Dermis blood vessel endothelial cell (primary cell): Measurements from ENCODE around the gene ADH5. TPM values are rescaled to one million over a fixed set of nuclear protein-coding genes. Genes with fewer than 3 reads are reported as not detected.
"Not testable (repeated sequence)": the region's sequence is repeated elsewhere in the genome, so short reads cannot be mapped to it uniquely, and the experiment has no call there.

Source experiments
- DNase-seq: peaks from one replicate; pipeline ENCODE4 v3.0.0; 2010
- total RNA-seq: library from RNA; depleted of rRNA; stranded (reverse); fragments of >200 nt; gene quantifications from 2 replicates; pipeline ENCODE4 v1.2.3, GENCODE V29; 2014

Gene ADH5
- total RNA-seq, 1 donor from 2014 or later: 69.8 TPM

GRCh38 chr4:99082192-99082591 lies 6.4 kb downstream of the ADH5 start:
- no peak for DNase-seq

DNA sequence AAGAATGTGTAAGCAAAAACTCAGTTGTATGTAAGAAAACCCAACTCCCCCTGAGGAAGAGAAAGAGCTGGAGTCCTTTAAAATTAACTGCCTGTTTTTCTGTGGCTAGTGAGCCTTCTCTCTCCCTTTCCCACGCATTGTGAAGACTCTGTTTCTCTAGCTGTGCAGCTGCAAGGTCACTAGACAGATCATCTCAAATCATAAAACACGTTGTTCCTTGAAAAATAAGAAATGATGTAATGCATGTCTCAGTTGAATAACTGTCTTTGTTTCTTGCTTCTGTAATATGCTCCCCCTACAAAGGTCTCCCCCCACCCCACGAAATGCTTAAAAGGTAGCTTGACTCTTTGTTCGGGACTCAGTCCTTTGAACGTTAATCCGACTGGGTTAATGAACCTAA lies 7.7 kb downstream of the ADH5 start:
- DNase-seq: not testable (repeated sequence)

DNA sequence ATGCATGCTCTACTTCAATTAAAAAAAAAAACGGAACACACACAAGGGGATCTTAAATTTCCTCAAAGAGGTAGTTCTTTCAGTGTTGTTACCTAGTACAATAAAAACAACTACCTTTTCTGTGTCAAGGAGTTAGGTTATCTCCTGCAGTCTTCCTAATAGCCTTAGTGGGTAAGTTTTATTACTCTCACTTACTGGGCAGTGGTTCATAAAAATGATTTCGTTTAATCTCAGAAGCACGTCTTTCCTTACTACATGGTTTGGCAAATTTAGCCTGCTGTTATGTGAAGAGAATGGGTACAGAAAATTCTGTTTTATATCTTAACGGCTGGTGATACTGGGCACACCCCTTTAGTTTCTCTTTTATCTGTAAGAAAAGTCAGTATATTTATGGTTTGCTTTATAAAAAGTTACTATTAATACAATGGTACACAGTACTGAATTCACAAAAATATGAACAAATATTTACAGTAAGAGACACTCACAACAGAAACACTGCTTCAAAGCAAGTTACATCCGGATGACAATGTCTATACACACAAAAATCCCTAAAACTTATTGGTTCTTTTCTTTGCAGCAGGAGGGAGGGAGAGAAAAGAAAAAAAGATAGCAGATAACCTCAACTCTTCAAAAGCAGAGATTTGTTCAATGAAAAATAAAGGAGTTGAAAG lies 8.8 kb downstream of the ADH5 start:
- no peak for DNase-seq

DNA sequence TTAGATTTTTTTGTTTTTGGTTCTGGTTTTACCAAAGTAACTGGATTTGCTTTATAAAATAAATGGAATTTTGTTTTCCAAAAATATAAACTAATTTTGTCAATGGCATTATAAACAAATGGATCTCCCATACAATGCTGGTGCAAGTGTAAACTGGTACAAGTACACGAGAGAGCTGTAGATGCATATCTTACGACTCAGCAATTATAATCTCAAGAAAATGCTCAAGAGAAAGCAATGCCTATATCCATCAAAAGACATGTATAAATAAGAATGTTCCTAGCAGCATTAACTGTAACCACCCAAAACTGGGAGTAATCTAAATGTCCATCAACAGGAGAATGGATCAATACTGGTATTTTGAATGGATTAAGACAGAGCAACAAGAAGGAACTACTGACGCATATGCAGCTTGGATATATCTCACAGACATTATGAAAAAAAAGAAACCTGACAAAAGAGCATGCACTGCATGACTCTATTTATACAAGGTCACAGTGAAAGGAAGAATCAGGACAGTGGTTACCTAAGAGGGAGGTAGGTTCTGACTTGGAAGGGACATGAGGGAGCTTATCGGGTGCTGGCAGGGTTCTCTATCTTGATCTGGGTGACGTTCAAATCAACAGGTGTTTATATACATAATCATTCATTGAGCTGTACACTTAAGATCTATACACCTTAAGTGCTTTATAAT lies 9.5 kb downstream of the ADH5 start:
- DNase-seq: no peak

GRCh38 chr4:99078336-99078735 lies 10.3 kb downstream of the ADH5 start:
- DNase-seq: no peak

GRCh38 chr4:99077177-99077576 lies 11.4 kb downstream of the ADH5 start:
- DNase-seq: no peak

DNA sequence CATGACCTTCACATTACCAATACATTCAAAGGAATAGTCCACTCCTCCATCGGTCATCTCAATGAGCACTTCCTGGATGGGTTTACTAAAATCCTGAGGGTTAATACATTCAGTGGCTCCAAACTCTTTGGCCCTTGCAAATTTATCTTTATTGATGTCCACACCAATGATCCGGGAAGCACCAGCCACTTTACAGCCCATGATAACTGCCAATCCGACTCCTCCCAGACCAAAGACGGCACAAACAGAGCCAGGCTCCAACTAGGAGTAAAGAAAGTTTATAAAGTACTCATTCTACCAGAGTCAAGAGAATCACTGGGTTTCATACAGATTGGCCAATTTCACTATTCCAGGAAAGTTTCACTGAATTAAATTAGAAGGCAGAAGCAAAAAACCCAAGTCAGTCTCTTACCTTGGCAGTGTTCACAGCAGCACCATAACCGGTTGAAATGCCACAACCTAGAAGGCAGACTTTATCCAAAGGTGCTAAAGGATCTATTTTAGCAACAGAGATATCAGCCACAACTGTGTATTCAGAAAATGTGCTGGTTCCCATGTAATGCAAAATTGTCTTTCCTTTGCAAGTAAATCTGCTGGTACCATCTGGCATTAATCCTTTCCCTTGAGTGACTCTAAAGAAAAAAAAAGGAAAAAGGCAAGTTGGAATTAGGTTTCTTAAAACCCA lies 12.2 kb downstream of the ADH5 start:
- no peak for DNase-seq

- DNase-seq: no peak
Observed at GRCh38 chr4:99074816-99075215, 13.8 kb downstream of the ADH5 start.

DNA sequence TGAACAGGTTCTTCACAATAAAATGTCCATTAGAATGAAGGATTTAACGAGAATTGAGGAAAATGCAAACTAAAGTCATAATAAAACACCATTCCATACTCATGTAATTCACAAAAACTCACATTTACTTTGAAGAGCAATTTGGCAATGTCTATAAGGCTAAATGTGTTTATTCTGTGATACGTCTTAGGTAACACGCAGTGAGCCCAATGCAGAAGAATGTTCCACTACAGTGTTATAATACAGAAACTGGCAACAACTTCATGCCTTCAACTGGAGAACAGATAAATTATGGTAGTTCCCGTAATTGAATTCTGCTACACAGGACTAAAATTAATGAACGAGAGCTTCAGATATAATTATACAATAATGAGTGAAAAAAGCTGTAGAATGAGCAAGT lies 17.4 kb downstream of the ADH5 start:
- no peak for DNase-seq

DNA sequence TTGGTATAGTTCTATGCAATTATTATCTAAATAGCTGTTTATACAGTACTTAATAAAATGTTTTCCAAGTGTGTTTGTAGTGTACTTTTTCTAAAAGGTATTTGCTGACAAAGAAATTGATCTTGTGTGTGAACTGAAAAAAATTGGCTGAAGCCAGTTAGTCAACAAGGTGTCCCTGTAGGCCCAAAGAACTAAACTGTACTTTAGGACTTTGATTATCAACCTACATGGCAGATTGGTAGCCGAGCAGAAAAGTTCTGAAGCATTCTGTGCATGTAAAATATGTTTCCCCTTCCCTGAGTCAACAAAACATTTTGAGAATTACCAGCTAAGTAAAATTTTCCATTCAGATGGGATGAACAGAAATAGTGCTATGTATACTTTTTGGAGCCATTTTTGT lies 21.0 kb downstream of the ADH5 start:
- no peak for DNase-seq

DNA sequence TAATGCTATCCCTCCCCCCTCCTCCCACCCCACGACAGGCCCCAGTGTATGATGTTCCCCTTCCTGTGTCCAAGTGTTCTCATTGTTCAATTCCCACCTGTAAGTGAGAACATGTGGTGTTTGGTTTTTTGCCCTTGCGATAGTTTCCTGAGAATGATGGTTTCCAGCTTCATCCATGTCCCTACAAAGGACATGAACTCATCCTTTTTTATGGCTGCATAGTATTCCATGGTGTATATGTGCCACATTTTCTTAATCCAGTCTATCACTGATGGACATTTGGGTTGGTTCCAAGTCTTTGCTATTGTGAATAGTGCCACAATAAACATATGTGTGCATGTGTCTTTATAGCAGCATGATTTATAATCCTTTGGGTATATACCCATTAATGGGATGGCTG lies 23.1 kb downstream of the ADH5 start:
- not testable (repeated sequence) for DNase-seq

DNA sequence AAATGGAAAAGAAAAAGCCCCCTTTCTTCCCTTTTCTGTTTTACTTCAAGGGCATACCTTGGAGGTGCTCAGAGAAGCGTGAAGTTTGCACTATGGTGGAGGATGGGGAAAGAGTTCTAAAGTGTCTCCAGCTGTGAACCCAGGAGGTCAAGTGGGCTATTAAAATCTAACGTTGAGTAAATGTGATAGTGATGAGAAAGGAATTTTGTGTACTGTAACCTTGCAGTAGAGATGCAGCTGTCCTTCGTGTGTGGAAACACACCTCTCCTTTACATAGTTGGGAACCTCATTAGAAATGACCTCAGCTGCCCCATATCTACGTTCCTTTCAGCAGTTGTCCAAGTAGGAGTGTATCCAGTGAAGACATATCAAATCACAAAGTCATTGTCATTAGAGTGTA lies 26.5 kb downstream of the ADH5 start:
- no peak for DNase-seq

- no peak for DNase-seq
Observed at GRCh38 chr4:99061048-99061700, 27.4 kb downstream of the ADH5 start.

DNA sequence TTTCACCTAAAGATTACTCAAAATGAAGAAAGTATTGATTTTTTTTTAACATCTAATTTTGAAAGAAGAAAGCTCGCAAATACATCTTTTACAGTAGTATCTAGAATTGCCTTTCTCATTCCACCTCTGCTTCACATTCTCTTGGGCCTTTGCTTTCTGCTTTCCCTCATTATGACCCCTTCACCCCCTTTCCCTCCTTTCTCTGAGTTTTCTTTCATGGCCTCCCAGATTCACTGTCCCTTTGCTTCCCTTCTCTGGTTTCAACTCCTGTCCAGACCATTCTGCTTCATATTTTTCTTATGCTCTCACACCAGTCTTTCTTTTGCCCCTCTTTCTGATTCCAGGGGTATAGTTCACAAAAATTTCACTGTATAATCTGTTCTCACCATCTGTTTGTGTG lies 29.0 kb downstream of the ADH5 start:
- no peak for DNase-seq

- DNase-seq: no peak
Observed at GRCh38 chr4:99058228-99058627, 30.4 kb downstream of the ADH5 start.

DNA sequence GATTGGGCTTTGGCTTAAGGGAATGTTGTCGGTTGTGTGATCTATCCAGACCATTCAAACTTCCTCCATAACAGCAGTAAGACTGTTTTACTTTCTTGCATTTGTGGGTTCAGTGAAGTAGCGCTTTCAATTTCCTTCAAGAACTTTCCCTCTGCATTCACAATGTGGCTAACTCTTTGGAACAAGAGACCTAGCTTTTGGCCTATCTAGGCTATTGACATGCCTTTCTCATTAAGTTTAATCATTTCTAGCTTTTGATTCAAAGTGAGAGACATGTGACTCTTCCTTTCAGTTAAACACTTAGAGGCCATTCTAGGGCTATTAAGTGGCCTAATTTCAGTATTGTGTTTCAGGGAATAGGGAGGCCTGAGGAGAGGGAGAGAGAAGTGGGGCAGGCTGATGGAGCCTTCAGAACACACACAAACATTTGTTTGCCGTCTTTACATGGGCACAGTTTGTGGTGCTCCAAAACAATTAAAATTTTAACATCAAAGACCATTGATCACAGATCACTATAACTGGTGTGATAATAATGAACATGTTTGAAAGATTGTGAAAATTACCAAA lies 34.1 kb downstream of the ADH5 start:
- no peak for DNase-seq

DNA sequence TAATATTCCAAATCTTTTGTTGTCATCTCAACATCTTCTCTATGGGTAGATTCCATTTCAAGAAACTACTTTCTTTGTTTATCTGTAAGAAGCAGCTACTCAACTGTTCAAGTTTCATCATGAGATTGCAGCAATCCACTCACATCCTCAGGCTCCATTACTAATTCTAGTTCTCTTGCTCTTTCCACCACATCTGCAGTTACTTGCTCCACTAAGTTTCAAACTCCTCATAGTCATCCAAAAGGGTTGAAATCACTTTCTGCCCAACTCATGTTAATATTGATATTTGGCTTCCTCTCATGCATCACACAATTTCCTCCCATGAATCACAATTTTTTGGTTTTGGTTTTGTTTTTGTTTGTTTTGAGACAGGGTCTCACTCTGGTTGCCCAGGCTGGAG lies 35.7 kb downstream of the ADH5 start:
- DNase-seq: no peak

GRCh38 chr4:99047710-99048109 lies 40.9 kb downstream of the ADH5 start:
- no peak for DNase-seq

DNA sequence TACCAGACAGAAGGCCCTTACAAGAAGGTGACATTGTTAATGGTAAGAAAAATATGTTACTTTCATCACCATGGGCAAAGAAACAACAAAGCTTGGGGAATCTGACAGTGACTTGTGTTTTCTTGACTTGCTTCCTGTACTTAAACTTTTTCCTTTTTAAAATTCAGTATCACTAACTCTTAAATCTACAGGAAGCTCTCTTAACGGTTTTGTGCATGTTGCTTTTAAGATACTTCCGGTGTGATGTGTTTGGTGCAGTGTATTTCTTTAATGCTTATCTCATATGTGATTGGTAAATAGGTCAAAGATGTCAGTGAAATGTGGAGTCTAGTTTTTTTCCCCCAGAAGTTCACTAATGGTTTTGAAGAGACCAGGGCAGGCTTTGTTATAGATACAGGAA lies 45.2 kb downstream of the ADH5 start:
- DNase-seq: no peak

GRCh38 chr4:99038213-99038612 lies 50.4 kb downstream of the ADH5 start:
- no peak for DNase-seq

DNA sequence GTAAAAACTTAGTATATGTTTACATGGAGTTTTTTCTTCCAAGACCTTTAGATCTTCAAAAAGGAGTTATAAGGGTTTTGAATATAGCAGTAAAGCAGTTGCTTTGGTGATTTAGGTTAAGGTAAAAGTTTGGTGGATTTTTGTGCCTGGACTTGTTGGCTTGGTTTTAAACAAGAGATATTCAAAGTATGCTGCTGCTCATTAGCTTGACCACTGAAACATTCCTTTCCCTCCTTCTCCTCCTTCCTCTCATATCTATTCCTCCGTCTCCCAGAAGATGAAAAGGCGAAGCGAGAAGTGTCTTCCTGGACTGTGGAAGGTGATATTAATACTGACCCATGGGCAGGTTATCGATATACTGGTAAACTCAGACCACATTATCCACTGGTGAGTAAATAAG lies 54.6 kb downstream of the ADH5 start:
- DNase-seq: no peak

DNA sequence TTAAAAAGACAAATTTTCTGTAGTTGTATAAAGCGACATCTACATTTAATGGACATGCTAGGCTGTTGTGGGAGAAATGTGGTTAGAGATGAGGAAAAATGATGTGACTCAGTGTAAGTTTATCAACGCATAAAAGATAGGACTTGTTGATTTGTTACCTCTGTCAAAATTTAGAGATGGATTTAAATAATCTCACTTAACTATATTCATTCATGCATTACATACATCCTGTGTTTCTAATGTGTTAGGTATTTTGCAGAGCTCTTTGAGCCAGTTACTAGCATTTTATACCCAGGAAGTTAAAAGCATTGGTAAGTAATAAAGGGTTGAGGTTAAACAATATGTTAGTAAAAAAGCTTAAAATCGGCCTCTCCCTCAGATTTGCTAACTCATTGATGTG lies 58.7 kb downstream of the ADH5 start:
- DNase-seq: no peak

DNA sequence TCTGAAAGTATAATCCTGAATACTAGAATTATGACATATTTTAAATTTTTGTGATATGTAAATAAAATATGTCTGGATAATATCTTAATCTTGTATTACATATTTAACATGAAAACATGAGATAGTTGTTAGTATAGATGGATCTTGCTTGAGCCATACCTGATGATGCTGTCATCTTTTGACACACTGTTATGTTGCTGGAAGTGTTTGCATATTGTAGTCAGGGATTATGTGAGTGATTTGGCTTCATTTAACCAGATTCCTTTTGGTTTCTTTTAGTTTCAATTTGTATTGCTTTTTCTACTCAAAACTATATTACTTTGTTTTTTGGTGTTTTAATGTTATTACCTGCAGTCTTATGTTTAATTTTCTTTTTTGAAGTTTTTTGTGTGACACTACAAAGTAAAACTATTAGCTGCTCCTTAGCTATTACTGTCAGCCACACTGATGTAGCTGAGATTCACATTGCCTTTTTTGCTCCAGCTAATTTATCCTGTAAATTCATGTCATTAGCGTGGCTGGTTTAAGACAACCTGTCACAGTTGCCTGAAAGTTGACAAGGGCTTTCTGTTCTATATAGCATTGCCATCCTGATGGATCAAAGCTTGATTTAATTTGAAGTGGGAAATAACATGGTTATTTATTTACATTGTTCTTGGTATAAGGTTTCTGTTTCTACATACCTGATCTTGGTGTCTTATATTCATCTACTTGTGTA lies 59.4 kb downstream of the ADH5 start:
- DNase-seq: no peak
